Muscle of back (tissue), 13 donors: ENCODE results near the gene MEGF6. TPM values are rescaled to one million over a fixed set of nuclear protein-coding genes. Genes with fewer than 3 reads are reported as not detected.

Source experiments
- DNase-seq, 3 donors: peaks; one replicate each; pipeline versions ENCODE4 v3.0.0 to v3.0.0-alpha.2; 2013
- long read RNA-seq, 9 donors: transcript quantifications; one replicate each; lab custom pipeline, GENCODE V29; 2026
- polyA plus RNA-seq, 10 donors: library from polyadenylated mRNA; unstranded; fragments of 120-200 nt; gene quantifications; one replicate each; pipeline ENCODE4 v1.2.1, GENCODE V29; 2013; ENCODE audit not compliant: insufficient read length in 10 of 10

Gene MEGF6
- 10 to 100 TPM in 4 of 10 donors, 1 to 10 TPM in 6; 6.3 to 37.6 (median 9.5) TPM for polyA plus RNA-seq
- long read RNA-seq, donor 1, result 0 reads
- long read RNA-seq, donor 2, result 0 reads
- long read RNA-seq, donor 3, result 0 reads
- long read RNA-seq, donor 4, result 0 reads
- long read RNA-seq, donor 5, result 0 reads
- long read RNA-seq, donor 6, result 0 reads
- long read RNA-seq, donor 7, partial matches to known transcripts, result 0 of 26 reads
- long read RNA-seq, donor 7, other reads (novel, unspliced or antisense), result 26 of 26 reads
- long read RNA-seq, donor 8, partial matches to known transcripts, result 0 of 1 reads
- long read RNA-seq, donor 8, other reads (novel, unspliced or antisense), result 0 of 1 reads
- long read RNA-seq, donor 9, partial matches to known transcripts, result 0 of 1 reads
- long read RNA-seq, donor 9, other reads (novel, unspliced or antisense), result 0 of 1 reads

GRCh38 chr1:3611170-3612019 is at the start of gene MEGF6:
Gene MEGF6, minus strand, starts transcription at chr1:3611508. Its CDS starts 240 bp downstream, at chr1:3611268.
- peak in 1 of 3 donors; percentile 76 for DNase-seq

- no peak for DNase-seq
Measured at GRCh38 chr1:3660704-3661103, 49.4 kb upstream of the MEGF6 start.

GRCh38 chr1:3659093-3659492 is 47.8 kb upstream of the MEGF6 start:
- no peak for DNase-seq

DNA sequence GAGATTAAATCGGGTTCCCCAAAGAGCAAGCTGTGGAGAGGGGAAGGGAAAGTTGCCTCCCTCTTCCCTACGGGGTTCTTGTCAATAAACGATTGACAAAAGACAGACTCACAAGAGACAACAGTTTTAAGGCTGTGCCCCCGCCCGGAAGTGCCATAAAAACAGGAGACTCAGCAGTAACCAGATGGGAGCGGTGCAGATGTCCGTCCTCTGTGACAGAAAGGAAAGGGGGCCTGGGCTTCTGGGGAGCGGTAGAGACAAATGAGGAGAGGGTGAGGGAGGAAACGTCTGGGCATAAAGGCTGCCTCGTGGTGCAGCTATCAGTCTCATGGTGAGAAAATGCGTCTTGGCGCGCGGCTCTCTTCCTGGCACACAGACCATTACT is 46.9 kb upstream of the MEGF6 start:
- no peak for DNase-seq

DNA sequence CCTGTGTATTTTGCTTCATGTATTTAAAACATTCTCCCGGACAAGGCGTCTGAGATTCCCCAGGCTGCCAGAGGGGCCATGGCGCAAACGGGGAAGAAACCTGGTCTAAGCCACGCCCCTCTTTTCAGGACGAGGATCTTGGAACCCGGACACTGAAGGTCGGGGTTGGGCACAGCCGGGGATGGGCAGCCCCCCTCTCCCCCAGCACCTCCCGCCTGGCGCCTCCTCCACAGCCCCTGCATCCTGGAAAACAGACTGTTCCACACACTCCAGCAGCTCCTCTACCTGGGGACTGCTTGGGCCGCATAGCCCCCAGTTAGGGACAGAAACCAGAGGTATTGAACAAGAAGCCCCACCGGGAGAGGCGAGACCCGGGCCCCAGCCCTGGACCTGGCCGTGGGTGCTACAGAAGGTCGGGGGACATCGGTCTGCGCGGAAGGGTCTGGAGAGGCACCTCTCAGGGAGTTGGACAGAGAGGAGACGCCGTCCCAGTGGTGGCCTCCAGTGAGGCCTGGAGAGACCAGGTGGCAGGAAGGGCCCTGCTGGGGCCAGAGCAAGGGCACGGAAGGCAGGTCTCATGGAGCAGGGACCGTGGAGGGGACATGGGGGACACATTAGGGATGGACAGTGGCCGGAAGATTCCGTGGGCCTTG is 46.4 kb upstream of the MEGF6 start:
- DNase-seq, result no peak

GRCh38 chr1:3657096-3657475 is 45.8 kb upstream of the MEGF6 start:
- no peak for DNase-seq

DNA sequence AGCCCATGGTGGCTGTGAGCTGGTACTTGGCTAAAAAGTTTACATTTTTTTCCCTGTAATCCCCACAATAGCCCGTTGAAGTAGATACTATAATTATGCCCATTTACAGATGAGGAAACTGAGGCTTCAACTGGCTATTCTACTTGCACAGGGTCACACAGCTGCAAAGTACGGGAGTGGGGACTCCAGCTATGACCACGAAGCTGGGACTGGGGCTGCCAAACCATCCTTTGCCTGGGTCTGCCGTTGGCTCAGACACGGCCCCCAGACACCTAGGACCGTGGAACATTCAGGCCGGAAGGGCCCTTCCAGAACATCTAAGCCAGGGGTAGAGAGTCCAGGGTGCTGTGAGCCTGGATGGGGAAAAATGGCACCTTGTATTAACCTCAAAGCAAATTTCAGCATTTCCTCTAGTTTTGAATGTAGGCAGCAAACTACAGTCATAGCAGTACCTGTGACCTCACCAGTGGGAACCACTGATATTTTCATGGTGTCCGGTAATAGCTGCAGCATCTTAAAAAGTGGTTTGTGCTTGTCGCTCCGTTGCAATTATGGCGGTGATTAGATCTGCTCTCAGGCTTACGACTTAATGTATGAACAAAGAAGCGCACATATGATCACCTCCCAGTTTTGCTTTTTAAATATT is 45.3 kb upstream of the MEGF6 start:
- DNase-seq, result no peak

DNA sequence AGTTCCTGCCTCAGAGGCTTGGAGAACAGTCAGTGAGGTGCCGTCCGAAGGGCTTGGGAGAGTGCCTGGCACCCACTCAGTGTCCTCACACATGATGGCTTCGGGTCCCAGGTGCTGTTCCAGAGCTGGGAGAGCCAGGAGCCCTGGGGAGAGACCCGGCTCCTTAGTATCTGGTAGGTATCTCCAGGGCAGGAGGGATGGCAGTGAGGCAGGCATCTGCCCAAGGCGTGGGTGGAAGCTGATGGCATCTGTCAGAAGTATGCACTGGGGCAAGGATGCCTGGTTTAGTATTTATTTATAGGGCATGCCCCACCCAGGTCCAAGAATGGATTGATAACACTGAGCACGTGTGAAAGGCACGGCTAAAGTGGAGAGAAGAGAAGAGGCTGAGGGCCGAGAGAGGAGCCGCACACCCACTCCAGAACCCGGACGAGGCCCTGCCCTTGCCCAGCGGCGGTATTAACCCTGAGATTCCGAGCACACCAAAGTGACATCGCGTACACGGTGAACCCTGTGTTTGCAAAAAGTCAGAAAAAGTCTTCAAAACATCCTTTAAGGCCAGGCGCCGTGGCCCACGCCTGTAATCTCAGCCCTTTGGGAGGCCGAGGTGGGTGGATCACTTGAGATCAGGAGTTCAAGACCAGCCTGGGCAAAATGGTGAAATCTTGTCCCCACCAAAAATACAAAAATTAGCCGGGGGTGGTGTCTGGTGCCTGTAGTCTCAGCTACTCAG is 43.4 kb upstream of the MEGF6 start:
- DNase-seq, result no peak

- no peak for DNase-seq
Measured at GRCh38 chr1:3653286-3653618, 41.9 kb upstream of the MEGF6 start.

GRCh38 chr1:3652548-3653285 is 41.4 kb upstream of the MEGF6 start:
- no peak for DNase-seq

DNA sequence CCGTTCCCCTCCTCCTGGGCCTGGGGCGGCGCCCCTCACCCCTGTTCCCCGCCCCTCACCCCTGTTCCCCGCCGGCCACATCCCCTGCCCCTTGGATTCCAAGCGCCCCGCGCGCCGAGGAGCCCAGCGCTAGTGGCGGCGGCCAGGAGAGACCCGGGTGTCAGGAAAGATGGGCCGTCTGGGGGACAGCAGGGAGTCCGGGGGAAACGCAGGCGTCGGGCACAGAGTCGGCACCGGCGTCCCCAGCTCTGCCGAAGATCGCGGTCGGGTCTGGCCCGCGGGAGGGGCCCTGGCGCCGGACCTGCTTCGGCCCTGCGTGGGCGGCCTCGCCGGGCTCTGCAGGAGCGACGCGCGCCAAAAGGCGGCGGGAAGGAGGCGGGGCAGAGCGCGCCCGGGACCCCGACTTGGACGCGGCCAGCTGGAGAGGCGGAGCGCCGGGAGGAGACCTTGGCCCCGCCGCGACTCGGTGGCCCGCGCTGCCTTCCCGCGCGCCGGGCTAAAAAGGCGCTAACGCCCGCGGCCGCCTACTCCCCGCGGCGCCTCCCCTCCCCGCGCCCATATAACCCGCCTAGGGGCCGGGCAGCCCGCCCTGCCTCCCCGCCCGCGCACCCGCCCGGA is 40.7 kb upstream of the MEGF6 start, which contains the start of gene TP73:
TP73 (plus strand) TSS at position 587 of the 618 bp plus-strand sequence. CDS start 29,850 bp downstream, outside the sequence.
- DNase-seq, result peak in 2 of 3 donors; percentile 33 to 59

DNA sequence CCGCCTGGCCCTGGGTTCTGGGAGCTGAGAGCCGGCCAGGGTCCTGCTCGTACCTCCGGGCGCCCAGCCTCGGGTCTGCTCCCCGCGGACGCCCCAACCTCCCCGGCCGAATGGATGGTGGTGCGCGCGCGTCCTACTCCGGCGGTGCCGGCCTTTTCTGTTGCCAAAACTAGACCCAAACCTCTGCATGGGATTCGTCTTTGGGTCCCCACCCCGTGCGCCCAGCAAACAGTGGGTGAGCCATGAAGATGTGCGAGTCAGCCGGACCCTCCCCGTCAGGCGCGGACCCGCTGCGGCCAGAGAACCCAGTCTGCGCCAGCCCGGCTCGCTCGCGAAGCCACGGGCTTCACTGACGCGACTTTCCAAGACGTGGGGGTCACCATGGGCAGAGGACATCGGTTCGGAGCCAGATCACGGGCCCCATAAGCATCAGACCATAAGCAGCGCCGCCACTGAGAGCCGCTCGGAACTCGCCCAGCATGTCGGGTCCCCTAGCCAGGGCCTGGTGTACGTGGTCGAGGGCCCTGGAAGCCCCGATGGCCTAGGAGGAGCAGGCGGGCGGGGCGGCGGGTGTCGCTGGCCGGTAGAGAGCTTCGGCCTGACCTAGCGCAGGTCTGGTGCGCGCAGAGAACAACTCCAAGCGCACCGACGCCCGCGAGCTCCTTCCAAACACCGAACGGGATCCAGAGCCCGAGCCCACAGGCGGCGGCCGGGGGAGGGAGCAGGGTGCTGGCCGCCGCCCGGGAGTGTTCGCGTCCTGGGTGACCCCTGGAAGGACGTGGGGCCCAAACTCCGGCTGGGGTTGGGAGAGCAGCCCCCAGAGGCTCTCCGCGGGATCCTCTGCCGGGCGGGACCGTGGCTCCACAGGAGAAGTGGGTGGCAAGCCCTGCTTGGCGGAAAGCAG is 40.0 kb upstream of the MEGF6 start:
- peak in 1 of 3 donors; percentile 52 for DNase-seq

- no peak for DNase-seq
Measured at GRCh38 chr1:3650248-3651025, 39.1 kb upstream of the MEGF6 start.

GRCh38 chr1:3649342-3650247 is 38.3 kb upstream of the MEGF6 start, which contains the start of gene WRAP73:
Gene WRAP73, minus strand, starts transcription at chr1:3650103. Its CDS starts 104 bp downstream, at chr1:3649999.
- DNase-seq, result peak; percentile 88 to 96 (median 93)

DNA sequence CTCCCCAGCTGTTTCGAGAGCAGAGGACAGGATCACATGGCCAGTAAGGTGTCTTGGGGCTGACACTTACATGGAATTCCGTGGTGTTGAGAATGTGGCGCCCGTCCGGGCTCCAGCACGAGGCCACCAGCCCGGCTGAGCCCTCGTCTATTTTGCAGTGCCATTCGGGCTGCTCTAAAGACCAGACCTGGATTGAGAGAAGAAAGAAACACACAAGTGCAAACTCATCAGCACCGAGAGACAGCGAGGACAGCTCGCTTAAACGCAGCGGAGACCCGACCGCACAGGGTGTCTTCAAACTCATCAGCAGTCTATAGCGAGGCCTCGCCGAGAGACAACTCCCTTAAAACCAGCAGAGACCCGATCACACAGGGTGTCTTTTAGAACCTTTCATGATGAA is 35.3 kb upstream of the MEGF6 start:
- no peak for DNase-seq

- DNase-seq, result no peak
Measured at GRCh38 chr1:3645666-3646355, 34.5 kb upstream of the MEGF6 start.
